T-helper 22 cell (primary cell): Measurements from ENCODE around the gene PGP.
"Not testable (repeated sequence)": the region's sequence is repeated elsewhere in the genome, so short reads cannot be mapped to it uniquely, and the experiment has no call there.

ENCODE experiments used
- DNase-seq: peaks from one replicate; pipeline ENCODE4 v3.0.0-alpha.2; 2020; ENCODE audit warnings: low read depth

The PGP gene

DNA sequence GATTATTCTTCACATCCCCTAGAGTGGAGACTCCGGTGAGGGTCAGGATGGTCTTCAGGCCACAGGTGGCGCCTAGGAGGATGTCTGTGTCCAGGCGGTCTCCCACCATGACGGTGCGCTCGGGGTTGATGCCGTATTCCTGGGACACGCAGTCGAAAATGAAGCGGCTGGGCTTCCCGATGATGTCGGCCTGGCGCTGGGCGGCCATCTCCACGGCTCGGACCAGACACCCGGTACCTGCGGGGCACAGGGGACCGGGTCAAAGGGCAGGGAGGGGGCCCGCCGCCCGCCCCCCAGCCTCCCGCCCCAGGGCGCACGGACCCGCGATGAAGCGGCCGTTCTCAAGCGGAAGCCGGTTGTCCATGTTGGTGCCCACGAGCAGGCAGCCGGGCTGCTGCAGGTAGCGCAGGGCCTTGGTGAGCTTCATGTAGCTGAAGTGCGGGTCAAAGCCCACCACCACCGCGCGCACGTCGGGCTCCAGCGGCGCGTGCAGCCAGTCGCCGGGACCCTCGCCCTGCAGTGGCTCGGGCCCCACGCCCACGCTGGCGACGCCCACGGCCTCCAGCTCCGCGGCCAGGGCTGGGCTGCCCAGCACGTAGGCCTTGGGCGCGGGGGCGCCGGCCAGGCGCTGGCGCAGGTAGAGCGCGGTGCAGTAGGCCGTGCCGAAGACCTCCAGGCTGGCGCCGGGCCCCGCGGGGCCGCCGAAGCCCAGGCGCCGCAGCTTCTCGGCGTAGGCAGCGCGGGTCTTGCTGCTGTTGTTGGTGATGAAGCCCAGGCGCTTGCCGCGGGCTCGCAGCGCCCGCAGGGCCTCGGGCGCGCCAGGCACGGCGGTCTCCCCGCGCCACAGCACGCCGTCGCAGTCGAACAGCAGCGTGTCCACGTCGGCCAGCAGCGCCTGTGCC, 572 bp downstream of the PGP start:
- DNase-seq: no peak

GRCh38 chr16:2212362-2213324, 2.0 kb downstream of the PGP start:
- no peak for DNase-seq

GRCh38 chr16:2211923-2212347, 2.7 kb downstream of the PGP start:
- no peak for DNase-seq

DNA sequence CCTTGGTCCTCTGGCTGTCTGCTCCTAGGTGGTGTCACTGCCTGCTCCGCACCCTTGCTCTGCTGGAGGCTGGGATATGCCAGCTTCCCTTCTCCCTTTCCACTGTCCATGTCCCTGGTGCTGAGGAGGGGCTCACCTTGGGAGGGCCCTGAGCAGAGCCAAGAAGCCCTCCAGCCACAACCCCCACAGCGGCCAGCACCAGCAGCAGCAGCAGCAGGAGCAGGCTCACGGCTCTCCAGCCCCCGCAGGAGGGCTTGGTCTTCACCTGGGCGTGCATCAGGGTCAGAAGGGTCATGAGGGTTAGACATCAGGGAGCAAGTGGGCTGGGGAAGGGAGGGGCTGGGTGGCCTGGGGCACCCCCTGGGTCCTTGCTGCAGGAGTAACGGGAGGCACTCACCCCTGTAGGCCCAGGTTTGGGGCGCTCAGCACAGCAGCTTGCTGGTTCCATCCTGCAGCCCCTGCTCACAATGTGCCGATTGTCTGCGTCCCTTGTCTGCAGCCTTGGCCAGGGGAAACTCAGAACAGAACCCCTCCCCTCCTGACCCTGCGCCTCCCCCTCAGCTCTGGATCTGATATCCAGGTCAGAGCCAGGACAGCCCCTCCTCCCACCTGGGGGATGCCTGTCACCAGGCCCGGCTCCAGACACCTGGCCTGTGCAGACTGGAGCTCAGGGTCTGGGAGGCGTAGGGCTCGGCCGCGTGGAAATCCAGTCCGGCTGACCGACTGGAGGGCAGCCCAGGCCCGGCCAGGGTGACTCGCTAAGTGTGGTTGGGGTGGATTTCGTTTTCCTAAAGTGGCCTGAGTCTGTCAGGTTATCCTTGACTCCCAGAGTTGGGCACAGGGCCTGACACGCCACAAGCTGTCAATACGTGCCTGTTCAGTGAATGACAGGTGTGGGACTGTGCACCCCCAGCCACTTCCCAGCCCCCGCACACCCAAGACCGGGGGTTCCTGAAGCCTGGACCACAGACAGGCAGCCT, 4.0 kb downstream of the PGP start, which contains the start of gene BRICD5:
Gene BRICD5, minus strand, starts transcription at position 478 of the 980 bp plus-strand sequence. Its CDS starts 30 bp downstream, at position 448.
- no peak for DNase-seq

DNA sequence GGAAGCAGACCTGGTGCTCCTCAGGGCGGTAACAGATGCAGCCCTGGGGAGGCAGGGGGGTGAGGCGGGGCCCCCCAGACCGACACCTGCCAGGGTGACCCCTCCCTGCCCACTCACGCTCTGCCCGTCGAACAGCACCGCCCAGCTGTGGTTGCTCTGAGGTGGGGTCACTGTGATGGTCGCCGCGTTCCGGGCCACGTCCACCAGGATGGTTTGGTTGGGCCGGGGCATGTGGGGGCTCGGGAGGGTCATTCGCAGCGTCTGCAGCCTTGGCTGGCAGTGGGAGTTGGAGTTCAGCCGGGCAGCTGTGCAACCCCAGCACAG, 4.7 kb downstream of the PGP start:
- no peak for DNase-seq

DNA sequence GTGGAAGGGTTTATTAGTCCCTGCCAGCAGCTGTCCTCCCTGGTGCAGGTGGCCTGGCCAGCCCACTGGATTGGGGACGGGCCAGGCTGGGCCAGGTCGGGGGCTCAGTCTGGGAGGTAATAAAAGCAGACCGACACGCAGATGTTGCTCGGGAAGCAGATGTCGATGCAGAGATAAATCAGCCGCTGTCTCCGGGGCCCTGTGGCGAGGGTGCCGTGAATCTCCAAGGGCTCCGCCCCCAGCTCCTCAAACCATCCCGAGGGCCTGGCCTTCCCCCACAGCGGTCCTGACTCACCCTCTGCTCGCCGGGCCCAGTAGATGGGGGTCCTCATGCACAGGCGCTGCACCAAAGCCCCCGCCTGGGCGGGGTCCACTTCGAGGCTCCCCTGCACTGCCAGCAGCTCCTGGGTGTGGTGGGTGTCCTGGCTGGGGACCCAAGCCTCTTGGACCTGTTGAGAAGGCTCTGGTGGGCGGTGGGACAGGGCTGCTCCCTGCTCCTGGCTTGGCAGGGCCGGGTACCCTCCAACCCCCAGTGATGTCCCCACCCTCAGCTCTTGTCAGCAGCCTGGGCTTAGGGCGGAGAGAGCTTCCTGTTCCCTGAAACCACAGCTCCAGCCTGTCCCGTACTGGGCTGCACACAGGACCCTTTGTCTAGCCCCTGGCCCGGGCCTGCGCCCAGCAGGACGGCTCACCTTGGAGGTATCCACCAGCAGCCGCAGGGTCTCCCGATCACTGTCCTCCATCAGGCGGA, 5.2 kb downstream of the PGP start:
- no peak for DNase-seq

DNA sequence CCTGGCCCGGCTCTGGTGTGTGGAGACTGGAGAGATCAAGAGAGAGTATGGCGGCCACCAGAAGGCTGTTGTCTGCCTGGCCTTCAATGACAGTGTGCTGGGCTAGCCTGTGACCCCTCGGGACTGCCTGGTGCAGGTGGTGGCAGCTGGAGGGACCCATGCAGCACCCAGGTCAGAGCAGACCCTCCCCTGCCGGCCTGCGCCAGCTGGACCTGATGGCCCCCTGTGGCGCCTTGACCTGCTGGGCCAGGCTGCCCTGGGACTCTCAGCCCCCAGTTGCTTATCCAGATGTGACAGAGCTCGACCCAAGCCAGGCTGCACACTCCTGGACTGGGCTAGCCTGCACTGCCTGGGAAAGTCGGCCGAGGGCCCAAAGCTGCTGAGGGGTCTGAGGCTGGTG, 5.9 kb downstream of the PGP start:
- no peak for DNase-seq

DNA sequence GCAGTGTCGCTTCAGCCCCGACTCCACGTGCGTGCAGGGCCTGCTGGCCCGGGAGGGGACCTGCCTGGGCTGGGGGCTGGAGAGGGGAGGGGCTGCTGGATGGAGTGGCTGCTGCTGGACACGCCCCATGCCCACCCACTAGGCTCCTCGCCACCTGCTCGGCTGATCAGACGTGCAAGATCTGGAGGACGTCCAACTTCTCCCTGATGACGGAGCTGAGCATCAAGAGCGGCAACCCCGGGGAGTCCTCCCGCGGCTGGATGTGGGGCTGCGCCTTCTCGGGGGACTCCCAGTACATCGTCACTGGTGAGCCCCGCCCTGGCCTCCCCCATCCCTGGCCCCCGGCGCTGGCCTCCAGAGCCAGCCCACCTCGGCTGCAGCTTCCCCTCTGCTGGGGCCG, 6.3 kb downstream of the PGP start:
- no peak for DNase-seq

DNA sequence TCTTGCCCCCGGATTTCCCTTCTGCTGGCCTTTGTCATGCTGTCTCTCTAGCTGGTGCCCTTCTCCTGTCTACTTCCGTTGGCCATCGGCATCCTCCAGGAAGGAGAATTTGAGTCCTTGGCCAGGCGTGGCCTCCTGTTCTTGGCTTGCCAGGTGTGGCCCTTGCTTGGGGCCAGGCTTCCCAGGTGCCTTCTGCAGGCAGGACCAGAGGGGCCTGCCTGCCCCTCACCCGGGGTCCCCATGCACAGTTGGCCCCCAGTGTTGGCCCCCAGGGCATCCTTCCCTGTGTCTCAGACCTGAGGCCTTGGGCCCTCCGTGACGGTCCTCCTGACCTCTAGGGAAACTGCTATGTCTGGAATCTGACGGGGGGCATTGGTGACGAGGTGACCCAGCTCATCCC, 6.8 kb downstream of the PGP start:
- DNase-seq: no peak

- no peak for DNase-seq
Measured at GRCh38 chr16:2206780-2207433, 7.7 kb downstream of the PGP start.

GRCh38 chr16:2206420-2206779, 8.2 kb downstream of the PGP start:
- no peak for DNase-seq

DNA sequence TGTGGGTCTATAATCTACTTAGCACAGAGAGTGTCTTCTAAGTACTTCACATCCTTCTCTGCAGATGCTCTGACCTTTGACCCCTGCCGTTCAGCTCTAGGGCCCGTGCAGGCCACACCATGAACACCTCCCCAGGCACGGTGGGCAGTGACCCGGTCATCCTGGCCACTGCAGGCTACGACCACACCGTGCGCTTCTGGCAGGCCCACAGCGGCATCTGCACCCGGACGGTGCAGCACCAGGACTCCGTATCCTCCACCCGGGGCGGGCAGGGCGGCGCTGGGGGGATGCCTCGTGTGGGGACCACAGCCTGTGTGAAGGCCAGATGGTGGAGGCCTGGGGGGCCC, 8.7 kb downstream of the PGP start:
- DNase-seq: no peak

DNA sequence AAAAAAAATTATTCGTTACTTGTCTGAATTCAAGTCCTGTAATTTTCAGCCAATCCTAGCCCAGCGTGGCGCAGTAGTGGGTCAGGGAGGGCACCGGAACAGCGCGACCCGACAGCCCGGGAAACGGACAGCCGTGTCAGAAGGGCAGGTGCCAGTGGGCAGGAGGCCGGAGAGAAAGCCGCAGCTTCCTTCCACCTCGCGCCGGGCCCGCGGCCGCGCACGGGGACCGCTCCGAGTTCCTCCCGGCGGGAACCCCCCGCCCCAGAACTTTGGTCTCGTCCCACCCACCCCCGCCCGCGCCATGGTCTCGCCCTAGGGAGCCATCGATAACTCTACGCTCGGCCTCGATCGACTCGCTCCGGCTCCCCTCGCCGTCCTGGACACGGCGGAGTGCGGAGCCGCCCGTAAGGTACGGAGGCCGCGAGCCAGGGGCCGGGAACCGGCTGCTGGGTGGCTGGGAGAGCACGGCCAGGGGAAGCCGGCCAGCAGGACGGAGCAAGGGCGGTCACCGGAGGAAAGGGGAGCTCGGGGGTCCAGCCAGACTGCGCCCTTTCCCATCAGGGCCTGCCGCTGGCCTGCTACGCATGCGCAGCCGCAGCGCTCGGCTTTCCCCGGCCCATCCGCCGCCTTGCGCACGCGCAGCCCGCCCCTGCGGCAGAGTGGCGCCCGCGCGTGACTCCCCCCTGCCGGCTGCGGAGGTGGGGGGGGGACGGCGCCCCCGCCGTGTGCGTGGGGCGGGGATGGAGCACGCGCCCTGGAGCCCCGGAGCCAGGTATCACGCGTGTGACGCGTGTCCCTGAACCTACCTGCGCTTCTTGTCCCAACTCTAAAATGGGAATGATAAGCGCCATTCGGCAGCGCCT, 9.3 kb downstream of the PGP start, which contains the start of gene MLST8:
Gene MLST8, plus strand, starts transcription at position 351 of the 863 bp plus-strand sequence. CDS start 632 bp downstream, outside the sequence.
- DNase-seq: peak; percentile 87

DNA sequence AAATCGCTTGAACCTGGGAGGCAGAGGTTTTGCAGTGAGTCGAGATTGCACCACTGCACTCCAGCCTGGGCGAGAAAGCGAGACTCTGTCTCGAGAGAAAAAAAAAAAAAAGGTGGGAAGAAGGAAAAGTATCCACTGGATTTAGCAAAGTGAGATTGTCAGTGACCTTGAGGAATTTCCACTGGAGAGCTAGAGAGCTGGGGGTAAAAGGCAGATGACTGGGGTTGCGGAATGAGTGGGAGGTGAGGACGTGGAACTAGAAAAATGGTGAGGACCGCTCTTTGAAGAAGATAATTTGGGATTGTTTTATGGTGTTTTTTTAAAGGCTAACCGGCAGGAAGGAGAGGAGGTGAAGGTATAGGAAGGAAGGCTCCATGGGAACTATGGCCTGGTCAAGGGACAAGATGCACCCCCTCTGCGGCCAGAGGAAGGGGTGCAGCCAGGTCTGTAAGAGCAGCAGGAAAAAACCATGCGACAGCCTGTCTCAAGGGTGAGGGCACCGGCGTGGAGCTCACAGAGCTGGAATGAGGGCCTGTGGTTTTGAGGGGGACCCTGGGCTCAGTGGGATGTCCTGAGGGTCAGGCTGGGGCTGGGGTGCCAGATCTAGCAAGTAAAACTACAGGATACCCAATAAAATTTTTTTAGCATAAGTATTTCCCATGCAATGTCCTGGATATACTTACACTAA, 10.1 kb downstream of the PGP start:
- no peak for DNase-seq

DNA sequence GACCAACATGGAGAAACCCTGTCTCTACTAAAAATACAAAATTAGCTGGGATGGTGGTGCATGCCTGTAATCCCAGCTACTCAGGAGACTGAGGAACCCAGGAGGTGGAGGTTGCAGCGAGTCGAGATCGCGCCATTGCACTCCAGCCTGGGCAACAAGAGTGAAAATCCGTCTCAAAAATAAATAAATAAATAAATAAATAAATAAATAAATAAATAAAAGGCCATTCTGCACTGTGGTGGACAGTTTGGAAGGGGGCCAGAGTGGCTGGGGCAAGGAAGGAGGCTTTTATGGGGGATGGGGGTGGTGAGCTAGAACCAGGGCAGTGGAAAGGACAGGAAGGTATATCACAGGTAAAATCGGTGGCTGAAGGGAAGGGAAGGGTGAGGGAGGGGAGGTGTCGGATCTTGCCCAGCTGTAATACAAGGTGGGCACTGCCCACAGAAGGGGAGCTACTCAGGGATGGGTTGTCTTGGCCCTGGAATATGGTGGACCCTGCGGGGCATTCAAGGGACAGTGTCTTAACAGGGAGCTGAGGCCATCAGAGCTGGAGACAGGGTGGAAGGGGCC, 11.4 kb downstream of the PGP start:
- not testable (repeated sequence) for DNase-seq

DNA sequence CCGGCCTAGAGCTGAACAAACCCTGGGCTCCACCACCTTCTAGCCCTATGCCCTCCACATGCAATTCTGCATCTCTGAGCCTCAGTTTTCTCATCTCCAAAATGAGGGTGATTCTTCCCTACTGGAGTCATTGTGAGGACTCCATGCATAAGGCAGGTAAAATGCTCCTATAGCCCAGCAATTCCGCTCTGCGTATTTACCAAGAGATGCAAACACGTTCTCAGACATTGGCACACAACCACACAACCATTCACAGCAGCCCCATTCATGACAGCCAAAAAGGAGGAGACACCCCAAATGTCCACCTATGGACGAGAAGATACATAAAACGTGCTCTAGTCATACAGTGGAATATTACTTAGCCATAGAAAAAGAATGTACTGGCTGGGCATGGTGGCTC, 14.3 kb downstream of the PGP start:
- no peak for DNase-seq

- DNase-seq: no peak
Measured at GRCh38 chr16:2199621-2200139, 15.0 kb downstream of the PGP start.

DNA sequence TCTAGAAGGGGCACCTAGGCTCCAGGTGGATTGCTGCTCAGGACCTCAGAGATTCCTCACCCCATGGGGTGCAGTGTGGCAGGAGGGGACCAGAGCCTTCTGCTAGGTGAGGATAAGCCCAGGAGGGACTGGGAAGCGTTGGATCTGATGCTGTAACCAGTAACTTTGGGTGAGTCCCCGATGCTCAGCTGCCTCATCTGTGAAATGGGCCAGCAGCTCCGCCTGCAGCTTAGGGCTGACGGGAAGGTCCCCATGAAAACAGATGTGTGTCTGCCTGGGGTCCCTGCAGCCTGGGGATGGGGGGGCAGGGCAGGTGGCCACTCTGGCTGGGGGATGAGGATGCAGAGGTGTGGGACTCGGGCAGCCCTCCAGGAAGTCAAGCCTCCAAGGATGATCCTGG, 15.5 kb downstream of the PGP start:
- no peak for DNase-seq
